ENCODE results near the gene PTPRF. TPM values are rescaled to one million over a fixed set of nuclear protein-coding genes. Genes with fewer than 3 reads are reported as not detected.
A peak's percentile ranks its signal among the peaks of the same experiment; 100 is the strongest.

PTPRF gene
- total and polyA plus RNA-seq, 3 donors from 2014 or later, result 43.1 to 51.0 (median 45.4) TPM

DNA sequence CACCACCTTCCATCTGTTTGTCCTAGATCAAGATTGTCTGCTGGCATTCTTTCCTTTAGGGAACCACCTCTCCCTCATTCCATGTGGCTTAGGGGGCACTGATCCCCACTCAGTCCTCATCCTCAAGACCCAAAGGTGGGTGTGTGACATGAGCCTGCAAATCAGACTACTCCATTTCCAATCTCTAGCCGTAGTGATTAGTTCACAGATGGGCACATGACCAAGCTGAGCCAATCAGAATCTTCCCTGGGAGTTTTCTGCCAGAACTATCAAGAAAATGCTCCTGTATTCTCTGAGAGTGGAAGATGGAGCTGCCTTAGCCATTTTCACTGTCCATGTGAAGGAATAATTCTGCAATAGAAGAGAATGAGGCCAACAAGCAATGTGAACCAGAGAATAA, 19.3 kb upstream of the PTPRF start:
- H3K9me3 ChIP-seq, result no peaks in the 10 kb centered on the region
- WGBS, 2 donors, result 70 to 94% methylated on average over 1 of the region's 1 CpG
- H3K27ac ChIP-seq, result no peak overlapping the region
- no peak overlapping the region for H3K4me3 ChIP-seq
- no peaks in the 10 kb centered on the region for H3K36me3 ChIP-seq (ENCODE audit: low read depth, missing control alignments)
- peak; percentile 2 for DNase-seq
- H3K4me1 ChIP-seq, result no peaks in the 10 kb centered on the region
- intact Hi-C loops (cut with DNase I; ENCODE audit: low total_unique reads), result no loop called here
- TF ChIP-seq, protein P1, sequence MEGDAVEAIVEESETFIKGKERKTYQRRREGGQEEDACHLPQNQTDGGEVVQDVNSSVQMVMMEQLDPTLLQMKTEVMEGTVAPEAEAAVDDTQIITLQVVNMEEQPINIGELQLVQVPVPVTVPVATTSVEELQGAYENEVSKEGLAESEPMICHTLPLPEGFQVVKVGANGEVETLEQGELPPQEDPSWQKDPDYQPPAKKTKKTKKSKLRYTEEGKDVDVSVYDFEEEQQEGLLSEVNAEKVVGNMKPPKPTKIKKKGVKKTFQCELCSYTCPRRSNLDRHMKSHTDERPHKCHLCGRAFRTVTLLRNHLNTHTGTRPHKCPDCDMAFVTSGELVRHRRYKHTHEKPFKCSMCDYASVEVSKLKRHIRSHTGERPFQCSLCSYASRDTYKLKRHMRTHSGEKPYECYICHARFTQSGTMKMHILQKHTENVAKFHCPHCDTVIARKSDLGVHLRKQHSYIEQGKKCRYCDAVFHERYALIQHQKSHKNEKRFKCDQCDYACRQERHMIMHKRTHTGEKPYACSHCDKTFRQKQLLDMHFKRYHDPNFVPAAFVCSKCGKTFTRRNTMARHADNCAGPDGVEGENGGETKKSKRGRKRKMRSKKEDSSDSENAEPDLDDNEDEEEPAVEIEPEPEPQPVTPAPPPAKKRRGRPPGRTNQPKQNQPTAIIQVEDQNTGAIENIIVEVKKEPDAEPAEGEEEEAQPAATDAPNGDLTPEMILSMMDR (IDR thresholded peaks at IDR 0.05), result no peak
- no peak for TF ChIP-seq POLR2A (IDR thresholded peaks at IDR 0.05)
- no peaks in the 10 kb centered on the region for H3K27me3 ChIP-seq

DNA sequence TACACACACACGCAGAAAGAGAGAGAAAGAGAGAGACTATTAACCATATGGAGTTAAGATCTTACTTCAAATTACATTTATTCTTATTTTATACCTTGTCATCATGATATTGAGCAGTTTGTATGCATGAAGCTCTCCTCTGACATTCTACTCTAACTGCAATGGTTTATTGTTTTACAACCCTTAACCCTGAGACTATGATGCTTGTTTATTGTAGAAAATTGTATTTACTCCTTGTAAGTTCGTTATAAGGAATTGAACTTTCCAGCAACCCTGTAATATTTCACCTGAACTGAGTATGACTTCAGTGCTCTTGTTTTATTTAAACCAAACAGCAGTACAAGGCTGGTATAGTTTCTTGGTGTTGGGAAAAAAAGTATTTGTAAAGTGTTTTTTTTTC, 18.6 kb upstream of the PTPRF start:
- intact Hi-C loops (cut with DNase I; ENCODE audit: low total_unique reads), result no loop called here
- no peak overlapping the region for H3K4me3 ChIP-seq
- TF ChIP-seq POLR2A (IDR thresholded peaks at IDR 0.05), result no peak
- TF ChIP-seq, protein P1 (IDR thresholded peaks at IDR 0.05), result no peak
- H3K9me3 ChIP-seq, result no peaks in the 10 kb centered on the region
- no peak for DNase-seq
- no peak overlapping the region for H3K27ac ChIP-seq
- H3K36me3 ChIP-seq (ENCODE audit: low read depth, missing control alignments), result no peaks in the 10 kb centered on the region
- no peaks in the 10 kb centered on the region for H3K4me1 ChIP-seq
- no peaks in the 10 kb centered on the region for H3K27me3 ChIP-seq
- WGBS, 2 donors, result 81 to 84% methylated on average over 2 of the region's 2 CpGs

DNA sequence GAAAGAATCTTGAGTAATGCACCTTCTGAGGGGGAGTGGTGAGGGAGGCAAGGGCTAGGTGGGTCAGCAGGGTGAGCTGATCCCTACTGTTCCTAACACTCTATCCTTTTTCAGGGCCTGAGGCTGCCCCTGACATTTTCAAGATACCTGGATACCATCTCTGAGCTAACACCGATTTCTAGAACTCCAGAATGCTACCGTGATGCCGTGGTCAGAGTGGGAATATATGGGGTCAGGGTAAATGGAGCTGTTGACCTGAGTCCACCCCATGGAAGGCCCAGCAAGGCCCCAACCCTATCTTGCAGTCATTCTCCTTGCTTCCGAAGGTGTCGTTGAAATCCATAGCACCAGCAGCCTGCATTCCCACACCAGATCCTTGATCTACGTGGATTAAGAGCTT, 18.0 kb upstream of the PTPRF start:
- no peak overlapping the region for H3K4me3 ChIP-seq
- H3K27me3 ChIP-seq, result no peaks in the 10 kb centered on the region
- 91 to 92% methylated on average over 6 of the region's 6 CpGs for WGBS, 2 donors
- peak; percentile 6 for DNase-seq
- intact Hi-C loops (cut with DNase I; ENCODE audit: low total_unique reads), result no loop called here
- H3K36me3 ChIP-seq (ENCODE audit: low read depth, missing control alignments), result no peaks in the 10 kb centered on the region
- no peaks in the 10 kb centered on the region for H3K9me3 ChIP-seq
- no peaks in the 10 kb centered on the region for H3K4me1 ChIP-seq
- no peak for TF ChIP-seq POLR2A (IDR thresholded peaks at IDR 0.05)
- TF ChIP-seq, protein P1 (IDR thresholded peaks at IDR 0.05), result no peak
- no peak overlapping the region for H3K27ac ChIP-seq

DNA sequence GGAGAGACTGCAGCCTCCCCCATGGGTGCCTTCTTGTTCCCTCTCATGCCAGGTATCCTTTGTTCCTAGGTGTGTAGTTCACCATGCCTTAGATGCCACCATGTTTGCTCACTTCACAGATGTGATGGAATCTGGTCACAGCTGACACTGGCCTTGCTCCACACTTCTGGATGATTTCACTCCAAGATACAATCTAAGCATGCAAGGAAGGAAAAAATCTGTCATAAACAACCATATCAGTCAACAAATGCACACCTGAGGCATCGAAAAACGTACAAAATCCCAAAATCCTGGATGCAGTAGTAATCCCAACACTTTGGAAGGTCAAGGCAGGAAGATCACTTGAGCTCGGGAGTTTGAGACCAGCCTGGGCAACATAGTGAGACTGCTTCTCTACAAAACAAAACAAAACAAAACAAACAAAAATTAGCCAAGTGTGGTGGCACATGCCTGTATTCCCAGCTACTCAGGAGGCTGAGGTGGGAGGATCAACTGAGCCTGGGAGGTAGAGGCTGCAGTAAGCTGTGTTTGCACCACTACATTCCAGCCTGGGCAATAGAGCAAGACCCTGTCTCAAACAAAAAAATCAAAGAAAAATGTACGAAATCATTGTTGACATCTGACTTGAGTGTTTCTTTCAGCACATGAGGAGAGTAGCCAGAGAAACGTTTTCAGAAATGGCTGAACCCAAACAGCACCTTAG, 17.1 kb upstream of the PTPRF start:
- 72 to 82% methylated on average over 5 of the region's 5 CpGs for WGBS, 2 donors

More for the DNA sequence above, 17.1 kb upstream of the PTPRF start:
- no peaks in the 10 kb centered on the region for H3K27me3 ChIP-seq
- no peaks in the 10 kb centered on the region for H3K4me1 ChIP-seq
- TF ChIP-seq POLR2A (IDR thresholded peaks at IDR 0.05), result no peak
- TF ChIP-seq, protein P1 (IDR thresholded peaks at IDR 0.05), result no peak
- no peak for DNase-seq
- intact Hi-C loops (cut with DNase I; ENCODE audit: low total_unique reads), result no loop called here
- no peak overlapping the region for H3K4me3 ChIP-seq
- H3K9me3 ChIP-seq, result no peaks in the 10 kb centered on the region
- no peak overlapping the region for H3K27ac ChIP-seq
- H3K36me3 ChIP-seq (ENCODE audit: low read depth, missing control alignments), result no peaks in the 10 kb centered on the region
